ENCODE data around the gene TMEM248. TPM values are rescaled to one million over a fixed set of nuclear protein-coding genes. Genes with fewer than 3 reads are reported as not detected.

TMEM248 gene
- total and polyA plus RNA-seq, 2 donors (not counting 3 experiments of a cell fraction or from before 2014, with no cell fraction given) = 107 to 220 TPM

- Histone ChIP-seq H3K79me2 (ENCODE audit: control insufficient read depth, insufficient read depth, low read length) (no peaks in the 10 kb centered on the region), H3K27me3 (ENCODE audit: control insufficient read depth in 2 of 2, insufficient read depth in 2 of 2, low read length in 2 of 2) (no peaks in the 10 kb centered on the region), H3K4me2 (ENCODE audit: insufficient read depth, low read length) (no peak overlapping the region), H4K20me1 (replicated peaks; ENCODE audit: control insufficient read depth, extremely low read depth, insufficient read depth, low read length) (no peaks in the 10 kb centered on the region), H3K9ac (replicated peaks; ENCODE audit: extremely low read depth, insufficient read depth, low read length) (no peak overlapping the region), H2AFZ (ENCODE audit: low read depth, low read length) (no peak overlapping the region), H3K9me3 (replicated peaks; ENCODE audit: control insufficient read depth, insufficient read depth, low read length) (no peaks in the 10 kb centered on the region), H3K4me3 (replicated peaks in 1 of 3; ENCODE audit: insufficient read depth in 1 of 3, low read depth in 1 of 3, low read length in 3 of 3) (no peak overlapping the region), H3K27ac (ENCODE audit: insufficient read depth, low read depth, low read length) (no peak overlapping the region), H3K4me1 (ENCODE audit: control insufficient read depth, extremely low read depth, insufficient read depth, low read length) (peaks cover 2% of the 10 kb centered on the region), H3K36me3 (ENCODE audit: control insufficient read depth in 2 of 2, extremely low read depth in 1 of 2, insufficient read depth in 2 of 2, low read length in 2 of 2) (peaks cover 0 to 1% of the 10 kb centered on the region in 2 experiments), H3K9me1 (replicated peaks; ENCODE audit: control insufficient read depth, extremely low read depth, insufficient read depth, low read length) (no peaks in the 10 kb centered on the region)
- dilution Hi-C loops (cut with MboI; ENCODE audit: extremely low pct_ligation_motif_present, low sequenced_read_pairs) (no loop called here), intact Hi-C loops (cut with micrococcal nuclease) (no loop called here)
- ChIA-PET POLR2A (interaction anchor here (0.5 kb wide), 1 partner anchor 38 kb away, joined by 3 read pairs; no protein-coding TSS in a partner anchor), CTCF (interaction anchor here (0.9 kb wide), 1 partner anchor 9 kb away, joined by 3 read pairs; no protein-coding TSS in a partner anchor)
- no peak for DNase-seq (ENCODE audit: low read depth, low spot score)
- FAIRE-seq = no peak
- no peak for TF ChIP-seq MAX (IDR thresholded peaks at IDR 0.05; ENCODE audit: insufficient read depth, insufficient read length)
- no peak for TF ChIP-seq JUN (IDR thresholded peaks at IDR 0.05; ENCODE audit: borderline replicate concordance, insufficient read depth, insufficient read length, low read depth)
- no peak for TF ChIP-seq EZH2 (IDR thresholded peaks at IDR 0.05; ENCODE audit: borderline replicate concordance, low read depth, low read length, severe bottlenecking)
- TF ChIP-seq FOS (IDR thresholded peaks at IDR 0.05; ENCODE audit: borderline replicate concordance, insufficient read depth, low read length) = no peak
- no TSS peak for BruUV-seq (replicated peaks)
Measured at GRCh38 chr7:66901941-66902843, 18.8 kb upstream of the TMEM248 start.

GRCh38 chr7:66902844-66903180, 18.2 kb upstream of the TMEM248 start:
- POLR2A ChIA-PET = no interaction called here
- Histone ChIP-seq H4K20me1 (replicated peaks; ENCODE audit: control insufficient read depth, extremely low read depth, insufficient read depth, low read length) (no peaks in the 10 kb centered on the region), H3K9me1 (replicated peaks; ENCODE audit: control insufficient read depth, extremely low read depth, insufficient read depth, low read length) (no peaks in the 10 kb centered on the region), H3K27me3 (ENCODE audit: control insufficient read depth in 2 of 2, insufficient read depth in 2 of 2, low read length in 2 of 2) (no peaks in the 10 kb centered on the region), H3K4me3 (replicated peaks in 1 of 3; ENCODE audit: insufficient read depth in 1 of 3, low read depth in 1 of 3, low read length in 3 of 3) (no peak overlapping the region), H3K9ac (replicated peaks; ENCODE audit: extremely low read depth, insufficient read depth, low read length) (no peak overlapping the region), H3K4me2 (ENCODE audit: insufficient read depth, low read length) (no peak overlapping the region), H2AFZ (ENCODE audit: low read depth, low read length) (no peak overlapping the region), H3K27ac (ENCODE audit: insufficient read depth, low read depth, low read length) (no peak overlapping the region), H3K36me3 (ENCODE audit: control insufficient read depth in 2 of 2, extremely low read depth in 1 of 2, insufficient read depth in 2 of 2, low read length in 2 of 2) (peaks cover 0 to 1% of the 10 kb centered on the region in 2 experiments), H3K9me3 (replicated peaks; ENCODE audit: control insufficient read depth, insufficient read depth, low read length) (no peaks in the 10 kb centered on the region), H3K4me1 (ENCODE audit: control insufficient read depth, extremely low read depth, insufficient read depth, low read length) (peaks cover 4% of the 10 kb centered on the region), H3K79me2 (ENCODE audit: control insufficient read depth, insufficient read depth, low read length) (no peaks in the 10 kb centered on the region)
- CTCF ChIA-PET = interaction anchor here (1.1 kb wide), 1 partner anchor 13 kb away, joined by 4 read pairs; no protein-coding TSS in a partner anchor
- DNase-seq (ENCODE audit: low read depth, low spot score) (no peak), FAIRE-seq (no peak)
- intact Hi-C loops (cut with micrococcal nuclease) (no loop called here), dilution Hi-C loops (cut with MboI; ENCODE audit: extremely low pct_ligation_motif_present, low sequenced_read_pairs) (no loop called here)
- no TSS peak for BruUV-seq (replicated peaks)
- no peak for TF ChIP-seq POLR2A (IDR thresholded peaks at IDR 0.05; ENCODE audit: low read depth, low read length)
- TF ChIP-seq JUN (IDR thresholded peaks at IDR 0.05; ENCODE audit: borderline replicate concordance, insufficient read depth, insufficient read length, low read depth) = no peak
- TF ChIP-seq POLR2AphosphoS5 (IDR thresholded peaks at IDR 0.05; ENCODE audit: insufficient read depth, low read depth, low read length) = no peak
- no peak for TF ChIP-seq GATA2 (IDR thresholded peaks at IDR 0.05; ENCODE audit: insufficient read depth, insufficient read length, low read depth, low read length)
- no peak for TF ChIP-seq FOS (IDR thresholded peaks at IDR 0.05; ENCODE audit: borderline replicate concordance, insufficient read depth, low read length)
- no peak for TF ChIP-seq CTCF (IDR thresholded peaks at IDR 0.05; ENCODE audit: extremely low read depth in 1 of 2, insufficient read depth in 1 of 2, low read depth in 1 of 2, low read length in 2 of 2)
- TF ChIP-seq MAX (IDR thresholded peaks at IDR 0.05; ENCODE audit: insufficient read depth, insufficient read length) = no peak
- TF ChIP-seq EZH2 (IDR thresholded peaks at IDR 0.05; ENCODE audit: borderline replicate concordance, low read depth, low read length, severe bottlenecking) = no peak
- no peak for TF ChIP-seq MYC (IDR thresholded peaks at IDR 0.05; ENCODE audit: low read depth, low read length)
